ENCODE data around the gene PCDHB1.

PCDHB1 gene

GRCh38 chr5:141050622-141051520, at the start of gene PCDHB1:
PCDHB1 (plus strand) TSS chr5:141051374; CDS start chr5:141051471, 97 bp downstream.
- H3K4me1 ChIP-seq (ENCODE audit: control insufficient read depth in 1 of 2, insufficient read depth in 1 of 2, low read depth in 1 of 2, low read length in 1 of 2), result no peaks in the 10 kb centered on the region
- no peak within 1 kb of the TSS for H3K27ac ChIP-seq
- no peak for TF ChIP-seq CTCF (IDR thresholded peaks at IDR 0.05)
- peaks cover 18% of the 10 kb centered on the region for H3K27me3 ChIP-seq
- H3K9me3 ChIP-seq, result peaks cover 4% of the 10 kb centered on the region
- H3K36me3 ChIP-seq, result no peaks in the 10 kb centered on the region
- no peak within 1 kb of the TSS for H3K4me3 ChIP-seq (ENCODE audit: low read depth in 1 of 2, low read length in 1 of 2)

GRCh38 chr5:141001446-141001843, 49.7 kb upstream of the PCDHB1 start:
- no peak for TF ChIP-seq CTCF (IDR thresholded peaks at IDR 0.05)
- Histone ChIP-seq H3K4me3 (ENCODE audit: low read depth in 1 of 2, low read length in 1 of 2) (no peak overlapping the region), H3K9me3 (peaks cover 5% of the 10 kb centered on the region), H3K36me3 (no peaks in the 10 kb centered on the region), H3K27me3 (peaks cover 18% of the 10 kb centered on the region), H3K4me1 (ENCODE audit: control insufficient read depth in 1 of 2, insufficient read depth in 1 of 2, low read depth in 1 of 2, low read length in 1 of 2) (no peaks in the 10 kb centered on the region), H3K27ac (no peak overlapping the region)

- H3K4me1 ChIP-seq (ENCODE audit: control insufficient read depth in 1 of 2, insufficient read depth in 1 of 2, low read depth in 1 of 2, low read length in 1 of 2), result no peaks in the 10 kb centered on the region
- no peak for TF ChIP-seq CTCF (IDR thresholded peaks at IDR 0.05)
- H3K36me3 ChIP-seq, result no peaks in the 10 kb centered on the region
- H3K4me3 ChIP-seq (ENCODE audit: low read depth in 1 of 2, low read length in 1 of 2), result no peak overlapping the region
- no peak overlapping the region for H3K27ac ChIP-seq
- H3K27me3 ChIP-seq, result peaks cover 18% of the 10 kb centered on the region
- peaks cover 5% of the 10 kb centered on the region for H3K9me3 ChIP-seq
Observed at GRCh38 chr5:141001844-141002604, 49.1 kb upstream of the PCDHB1 start.

- H3K36me3 ChIP-seq, result no peaks in the 10 kb centered on the region
- no peak overlapping the region for H3K27ac ChIP-seq
- no peak for TF ChIP-seq CTCF (IDR thresholded peaks at IDR 0.05)
- H3K9me3 ChIP-seq, result no peaks in the 10 kb centered on the region
- no peak overlapping the region for H3K4me3 ChIP-seq (ENCODE audit: low read depth in 1 of 2, low read length in 1 of 2)
- H3K4me1 ChIP-seq (ENCODE audit: control insufficient read depth in 1 of 2, insufficient read depth in 1 of 2, low read depth in 1 of 2, low read length in 1 of 2), result no peaks in the 10 kb centered on the region
- H3K27me3 ChIP-seq, result peaks cover 18% of the 10 kb centered on the region
Observed at GRCh38 chr5:141002605-141002965, 48.6 kb upstream of the PCDHB1 start.

- no peak overlapping the region for H3K27ac ChIP-seq
- no peaks in the 10 kb centered on the region for H3K9me3 ChIP-seq
- peaks cover 18% of the 10 kb centered on the region for H3K27me3 ChIP-seq
- no peak overlapping the region for H3K4me3 ChIP-seq (ENCODE audit: low read depth in 1 of 2, low read length in 1 of 2)
- no peaks in the 10 kb centered on the region for H3K4me1 ChIP-seq (ENCODE audit: control insufficient read depth in 1 of 2, insufficient read depth in 1 of 2, low read depth in 1 of 2, low read length in 1 of 2)
- no peaks in the 10 kb centered on the region for H3K36me3 ChIP-seq
- no peak for TF ChIP-seq CTCF (IDR thresholded peaks at IDR 0.05)
Observed at GRCh38 chr5:141003031-141003430, 48.1 kb upstream of the PCDHB1 start.

Data from neutrophil (primary cell).